Measurements from ENCODE around the gene PTTG1IP. TPM values are rescaled to one million over a fixed set of nuclear protein-coding genes. Genes with fewer than 3 reads are reported as not detected.

PTTG1IP gene
- total RNA-seq, 2 donors from 2014 or later, result 301 to 351 TPM

DNA sequence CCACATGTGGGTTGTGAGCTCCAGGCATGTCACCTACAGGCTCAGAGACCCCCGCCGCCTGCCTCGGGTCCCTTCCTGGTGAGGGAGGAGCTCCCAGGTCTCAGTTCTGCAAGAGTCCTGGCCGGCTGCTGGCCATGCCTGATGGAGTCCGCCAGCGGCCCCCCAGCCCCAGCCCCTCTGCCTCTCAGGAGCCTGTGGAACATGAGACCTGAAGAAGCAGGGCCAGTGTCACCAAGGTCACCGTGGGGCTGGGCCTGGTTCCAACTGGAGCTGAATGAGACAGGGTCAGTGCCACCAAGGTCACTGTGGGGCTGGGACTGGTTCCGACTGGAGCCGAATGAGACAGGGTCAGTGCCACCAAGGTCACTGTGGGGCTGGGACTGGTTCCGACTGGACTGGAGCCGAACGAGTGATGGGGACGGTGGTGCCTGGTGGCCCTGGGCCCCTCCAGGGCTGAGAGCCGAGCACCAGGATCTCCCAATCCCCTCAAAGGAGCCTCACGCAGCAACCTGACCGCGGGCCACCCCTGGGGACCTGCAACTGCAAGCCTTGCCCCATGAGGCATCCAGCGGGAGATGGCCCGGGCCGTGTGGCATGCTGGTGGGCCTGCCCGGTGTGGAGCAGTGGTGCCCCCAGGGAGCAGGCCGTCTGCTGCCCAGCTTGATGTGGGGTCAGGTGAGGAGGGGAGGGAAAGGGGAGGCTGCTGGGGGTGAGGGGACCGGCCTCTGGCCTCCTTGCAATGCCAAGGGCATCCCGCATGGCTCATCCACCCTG is 14.5 kb upstream of the PTTG1IP start:
- H3K27ac ChIP-seq, result no peak overlapping the region
- ATAC-seq (ENCODE audit: insufficient number of reproducible peaks, low FRiP score, low read depth), result no peak
- no peak for DNase-seq (ENCODE audit: low spot score)
- no peaks in the 10 kb centered on the region for H3K36me3 ChIP-seq
- no peaks in the 10 kb centered on the region for H3K4me1 ChIP-seq (ENCODE audit: control insufficient read depth in 1 of 2, low read depth in 2 of 2)
- H3K9me3 ChIP-seq, result no peaks in the 10 kb centered on the region
- no peak overlapping the region for H3K4me3 ChIP-seq
- TF ChIP-seq CTCF (IDR thresholded peaks at IDR 0.05), result no peak
- no peaks in the 10 kb centered on the region for H3K27me3 ChIP-seq (replicated peaks; ENCODE audit: insufficient read depth)

GRCh38 chr21:44887126-44887806 is 13.8 kb upstream of the PTTG1IP start:
- Histone ChIP-seq H3K27me3 (replicated peaks; ENCODE audit: insufficient read depth) (no peaks in the 10 kb centered on the region), H3K4me3 (no peak overlapping the region), H3K4me1 (ENCODE audit: control insufficient read depth in 1 of 2, low read depth in 2 of 2) (no peaks in the 10 kb centered on the region), H3K36me3 (no peaks in the 10 kb centered on the region), H3K9me3 (no peaks in the 10 kb centered on the region), H3K27ac (no peak overlapping the region)
- DNase-seq (ENCODE audit: low spot score) (no peak), ATAC-seq (ENCODE audit: insufficient number of reproducible peaks, low FRiP score, low read depth) (no peak)
- TF ChIP-seq CTCF (IDR thresholded peaks at IDR 0.05), result no peak

DNA sequence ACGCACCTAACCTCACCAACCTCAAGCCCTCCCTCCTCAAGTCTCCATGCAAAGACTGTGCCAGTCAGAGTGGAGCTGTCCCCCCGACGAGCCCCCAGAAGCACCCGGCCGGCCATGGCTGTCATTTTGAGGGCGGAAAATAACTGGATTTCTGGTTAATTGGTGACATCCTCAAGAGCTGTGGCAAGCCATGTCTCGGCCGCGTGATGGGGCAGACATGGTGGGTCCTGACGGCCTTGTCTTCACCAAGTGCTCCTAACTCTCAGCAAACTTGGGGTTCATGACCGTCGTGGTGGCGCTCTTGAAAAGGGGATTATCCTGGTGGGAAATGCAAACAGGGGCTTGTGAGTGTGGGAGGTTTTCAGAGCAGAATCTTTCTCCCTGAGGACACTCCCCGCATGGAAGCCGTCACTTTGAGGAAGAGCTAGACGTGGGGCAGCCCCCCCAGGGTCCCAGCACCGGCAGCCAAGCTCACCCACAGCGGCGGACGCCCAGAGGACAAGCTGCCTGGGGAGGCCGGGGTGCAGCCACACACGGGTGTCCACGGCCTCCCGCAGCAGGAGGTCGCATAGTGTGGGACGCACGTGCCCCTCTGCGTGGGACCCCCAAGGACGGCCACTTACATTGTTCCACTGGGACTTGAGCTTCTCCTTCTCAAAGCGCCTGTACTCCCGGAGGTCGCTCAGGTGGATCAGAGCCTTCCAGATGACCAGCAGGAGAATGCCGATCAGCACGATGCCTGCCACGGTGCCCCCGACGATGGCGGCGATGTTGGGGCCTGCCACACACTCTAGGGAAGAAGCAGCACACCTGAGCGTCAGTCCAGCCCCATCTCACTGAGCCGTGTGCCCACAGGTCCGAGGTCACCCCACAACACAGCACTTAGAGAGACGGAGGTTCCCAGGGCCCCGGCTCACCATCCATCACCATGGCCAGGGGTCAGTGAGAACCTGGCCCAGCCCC is 12.9 kb upstream of the PTTG1IP start:
- no peaks in the 10 kb centered on the region for H3K36me3 ChIP-seq
- DNase-seq (ENCODE audit: low spot score), result no peak
- ATAC-seq (ENCODE audit: insufficient number of reproducible peaks, low FRiP score, low read depth), result no peak

DNA sequence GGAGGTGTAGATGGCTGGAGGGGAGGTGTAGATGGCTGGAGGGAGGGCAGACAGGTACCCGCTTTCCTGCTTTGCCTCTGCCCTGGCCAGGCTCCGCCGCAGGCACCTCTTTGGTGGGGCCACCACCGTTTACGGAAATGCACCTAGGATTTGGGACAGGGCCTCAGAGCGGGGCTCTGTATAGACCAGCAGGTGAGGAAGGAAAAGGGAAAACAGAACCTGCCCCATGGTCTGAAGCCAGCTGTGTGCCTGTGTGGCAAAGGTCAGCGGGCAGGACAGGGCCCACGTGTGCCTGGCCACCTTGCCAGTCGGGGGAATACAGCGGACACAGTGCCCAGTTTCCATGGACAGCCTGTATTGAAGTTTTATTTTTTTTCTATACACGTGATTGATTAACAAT is 12.1 kb upstream of the PTTG1IP start:
- H3K4me3 ChIP-seq, result no peak overlapping the region
- H3K4me1 ChIP-seq (ENCODE audit: control insufficient read depth in 1 of 2, low read depth in 2 of 2), result no peaks in the 10 kb centered on the region
- no peak overlapping the region for H3K27ac ChIP-seq
- no peaks in the 10 kb centered on the region for H3K9me3 ChIP-seq
- DNase-seq (ENCODE audit: low spot score) (no peak), ATAC-seq (ENCODE audit: insufficient number of reproducible peaks, low FRiP score, low read depth) (no peak)
- no peak for TF ChIP-seq CTCF (IDR thresholded peaks at IDR 0.05)
- no peaks in the 10 kb centered on the region for H3K27me3 ChIP-seq (replicated peaks; ENCODE audit: insufficient read depth)
- no peaks in the 10 kb centered on the region for H3K36me3 ChIP-seq

More for the DNA sequence above, 12.9 kb upstream of the PTTG1IP start:
- H3K4me1 ChIP-seq (ENCODE audit: control insufficient read depth in 1 of 2, low read depth in 2 of 2), result no peaks in the 10 kb centered on the region
- H3K27ac ChIP-seq, result no peak overlapping the region
- no peaks in the 10 kb centered on the region for H3K9me3 ChIP-seq
- TF ChIP-seq CTCF (IDR thresholded peaks at IDR 0.05), result no peak
- no peaks in the 10 kb centered on the region for H3K27me3 ChIP-seq (replicated peaks; ENCODE audit: insufficient read depth)
- no peak overlapping the region for H3K4me3 ChIP-seq

GRCh38 chr21:44884097-44884496 is 10.6 kb upstream of the PTTG1IP start:
- no peak overlapping the region for H3K27ac ChIP-seq
- no peaks in the 10 kb centered on the region for H3K36me3 ChIP-seq
- no peaks in the 10 kb centered on the region for H3K4me1 ChIP-seq (ENCODE audit: control insufficient read depth in 1 of 2, low read depth in 2 of 2)
- H3K9me3 ChIP-seq, result no peaks in the 10 kb centered on the region
- no peak for ATAC-seq (ENCODE audit: insufficient number of reproducible peaks, low FRiP score, low read depth)
- H3K4me3 ChIP-seq, result no peak overlapping the region
- TF ChIP-seq CTCF (IDR thresholded peaks at IDR 0.05), result no peak
- H3K27me3 ChIP-seq (replicated peaks; ENCODE audit: insufficient read depth), result no peaks in the 10 kb centered on the region
- no peak for DNase-seq (ENCODE audit: low spot score)
